MM.1S (cell line): ENCODE results near the gene KRTAP5-5.
"Not testable (repeated sequence)": the region's sequence is repeated elsewhere in the genome, so short reads cannot be mapped to it uniquely, and the experiment has no call there.

ENCODE experiments used
- DNase-seq: peaks from one replicate; pipeline ENCODE4 v3.0.0-alpha.2; 2015
- H2AFZ ChIP-seq: fragments of 300-600 bp; sonication (generic); 2 replicates; pipeline ENCODE4 v1.6.0; 2016; ENCODE audit warnings: antibody characterized with exemption, low read length
- H3F3A ChIP-seq: fragments of 300-600 bp; sonication (generic); 2 replicates; pipeline ENCODE4 v1.6.1; 2016; ENCODE audit warnings: mild to moderate bottlenecking, antibody characterized with exemption, low read length, moderate library complexity, mixed read lengths; ENCODE audit not compliant: insufficient read depth
- H3K27ac ChIP-seq: fragments of 300-600 bp; sonication (generic); 2 replicates; pipeline ENCODE4 v1.5.1; 2016; ENCODE audit warnings: mild to moderate bottlenecking, low read length
- H3K27me3 ChIP-seq: fragments of 300-600 bp; sonication (generic); replicated peaks from 2 replicates; pipeline ENCODE4 v1.6.0; 2016; ENCODE audit warnings: low read length; ENCODE audit not compliant: insufficient read depth
- H3K36me3 ChIP-seq: fragments of 300-600 bp; sonication (generic); replicated peaks from 2 replicates; pipeline ENCODE4 v1.6.1; 2016; ENCODE audit warnings: mild to moderate bottlenecking, low read length, mixed read lengths; ENCODE audit not compliant: insufficient read depth
- H3K4me1 ChIP-seq: fragments of 300-600 bp; sonication (generic); 2 replicates; pipeline ENCODE4 v1.6.1; 2016; ENCODE audit warnings: low read length, mixed read lengths
- H3K4me2 ChIP-seq: fragments of 300-600 bp; sonication (generic); 2 replicates; pipeline ENCODE4 v1.6.0; 2016; ENCODE audit warnings: low read depth, low read length
- H3K4me3 ChIP-seq: fragments of 300-600 bp; sonication (generic); 2 replicates; pipeline ENCODE4 v1.5.1; 2016; ENCODE audit warnings: low read length, mixed read lengths
- H3K79me2 ChIP-seq: fragments of 300-600 bp; sonication (generic); 2 replicates; pipeline ENCODE4 v1.6.1; 2016; ENCODE audit warnings: mixed run types, low read length, mixed read lengths
- H3K9ac ChIP-seq: fragments of 300-600 bp; sonication (generic); 2 replicates; pipeline ENCODE4 v1.6.1; 2016; ENCODE audit warnings: low read length, mixed read lengths
- H3K9me2 ChIP-seq: fragments of 300-600 bp; sonication (generic); replicated peaks from 2 replicates; pipeline ENCODE4 v1.6.1; 2016; ENCODE audit warnings: mild to moderate bottlenecking, low read length, mixed read lengths; ENCODE audit not compliant: insufficient read depth
- H3K9me3 ChIP-seq: fragments of 300-600 bp; sonication (generic); replicated peaks from 2 replicates; pipeline ENCODE4 v1.6.1; 2016; ENCODE audit warnings: mild to moderate bottlenecking, low read length, mixed read lengths; ENCODE audit not compliant: insufficient read depth
- H4K20me1 ChIP-seq: fragments of 300-600 bp; sonication (generic); 2 replicates; pipeline ENCODE4 v1.6.1; 2016; ENCODE audit warnings: mild to moderate bottlenecking, low read length, moderate library complexity, mixed read lengths; ENCODE audit not compliant: insufficient read depth
- CTCF ChIP-seq: fragments of 300-600 bp; sonication (generic); IDR thresholded peaks from 2 replicates; pipeline ENCODE4 v1.5.1; 2016; ENCODE audit warnings: antibody characterized with exemption, low read length, mixed read lengths
- EZH2 ChIP-seq: fragments of 300-600 bp; sonication (generic); optimal IDR thresholded peaks from 2 replicates; pipeline ENCODE3; 2017; ENCODE audit warnings: low read depth, mild to moderate bottlenecking, antibody characterized with exemption, low read length, mixed read lengths
- EZH2phosphoT487 ChIP-seq: fragments of 300-600 bp; sonication (generic); IDR thresholded peaks from 2 replicates; pipeline ENCODE4 v1.6.1; 2018; ENCODE audit warnings: antibody characterized with exemption, low read length

The KRTAP5-5 gene

GRCh38 chr11:1586699-1587098 is 42.9 kb upstream of the KRTAP5-5 start:
- no peak for TF ChIP-seq CTCF
- TF ChIP-seq EZH2 = no peak
- TF ChIP-seq EZH2phosphoT487 = no peak
- no peak overlapping the region for H3K9ac ChIP-seq

GRCh38 chr11:1589191-1589963 is 40.2 kb upstream of the KRTAP5-5 start:
- not testable (repeated sequence) for H3K9ac ChIP-seq, H3K36me3 ChIP-seq, H4K20me1 ChIP-seq, H3K27ac ChIP-seq, H3K4me3 ChIP-seq, H2AFZ ChIP-seq, H3K79me2 ChIP-seq, H3K4me2 ChIP-seq, H3K4me1 ChIP-seq, H3F3A ChIP-seq, H3K9me2 ChIP-seq, H3K9me3 ChIP-seq, DNase-seq
- H3K27me3 ChIP-seq = peaks cover 89% of the 10 kb centered on the region

More at GRCh38 chr11:1586699-1587098, 42.9 kb upstream of the KRTAP5-5 start:
- DNase-seq = no peak
- Histone ChIP-seq H3K27me3 (peaks cover 87% of the 10 kb centered on the region), H3K36me3 (no peaks in the 10 kb centered on the region), H3K27ac (no peak overlapping the region), H3K4me2 (no peak overlapping the region), H3K9me3 (no peaks in the 10 kb centered on the region), H3K4me1 (no peaks in the 10 kb centered on the region), H3F3A (no peaks in the 10 kb centered on the region), H4K20me1 (no peaks in the 10 kb centered on the region), H3K9me2 (no peaks in the 10 kb centered on the region), H3K79me2 (no peaks in the 10 kb centered on the region), H2AFZ (no peak overlapping the region), H3K4me3 (no peak overlapping the region)

GRCh38 chr11:1589996-1590395 is 39.6 kb upstream of the KRTAP5-5 start:
- Histone ChIP-seq H3K36me3 (no peaks in the 10 kb centered on the region), H3K9ac (no peak overlapping the region), H3K27ac (no peak overlapping the region), H2AFZ (no peak overlapping the region), H3F3A (no peaks in the 10 kb centered on the region), H3K9me2 (no peaks in the 10 kb centered on the region), H3K4me2 (no peak overlapping the region), H3K79me2 (no peaks in the 10 kb centered on the region), H3K4me3 (no peak overlapping the region), H3K27me3 (peaks cover 94% of the 10 kb centered on the region), H4K20me1 (no peaks in the 10 kb centered on the region), H3K9me3 (no peaks in the 10 kb centered on the region), H3K4me1 (no peaks in the 10 kb centered on the region)
- TF ChIP-seq EZH2 (no peak), CTCF (no peak), EZH2phosphoT487 (no peak)
- no peak for DNase-seq

GRCh38 chr11:1592628-1593027 is 36.9 kb upstream of the KRTAP5-5 start:
- H4K20me1 ChIP-seq = no peaks in the 10 kb centered on the region
- no peaks in the 10 kb centered on the region for H3K4me1 ChIP-seq
- TF ChIP-seq EZH2phosphoT487 (no peak), CTCF (no peak), EZH2 (no peak)
- peaks cover 98% of the 10 kb centered on the region for H3K27me3 ChIP-seq
- no peaks in the 10 kb centered on the region for H3K79me2 ChIP-seq
- no peak overlapping the region for H3K27ac ChIP-seq
- H3F3A ChIP-seq = no peaks in the 10 kb centered on the region
- no peak overlapping the region for H3K9ac ChIP-seq
- H2AFZ ChIP-seq = no peak overlapping the region
- H3K9me3 ChIP-seq = no peaks in the 10 kb centered on the region
- no peak for DNase-seq
- H3K4me2 ChIP-seq = no peak overlapping the region
- H3K9me2 ChIP-seq = no peaks in the 10 kb centered on the region
- no peak overlapping the region for H3K4me3 ChIP-seq
- H3K36me3 ChIP-seq = no peaks in the 10 kb centered on the region

- not testable (repeated sequence) for H4K20me1 ChIP-seq, H3K4me2 ChIP-seq, H2AFZ ChIP-seq, H3K36me3 ChIP-seq, H3K4me3 ChIP-seq, H3K27ac ChIP-seq, H3K9me2 ChIP-seq, H3K4me1 ChIP-seq, DNase-seq, H3K79me2 ChIP-seq, H3K9me3 ChIP-seq, H3F3A ChIP-seq, H3K9ac ChIP-seq
- peaks cover 98% of the 10 kb centered on the region for H3K27me3 ChIP-seq
These were observed 33.5 kb upstream of the KRTAP5-5 start for GRCh38 chr11:1595994-1596575.
